HG02623 (cell line): ENCODE measurements around the gene GPR78.

Source experiments
- ATAC-seq: cut with Tn5 transposase; IDR thresholded peaks from one replicate; pipeline ENCODE4 v1.9.1; 2021; ENCODE audit warnings: moderate library complexity; ENCODE audit not compliant: unreplicated experiment

Gene GPR78

GRCh38 chr4:8546766-8547107 lies 33.5 kb upstream of the GPR78 start:
- no peak for ATAC-seq

DNA sequence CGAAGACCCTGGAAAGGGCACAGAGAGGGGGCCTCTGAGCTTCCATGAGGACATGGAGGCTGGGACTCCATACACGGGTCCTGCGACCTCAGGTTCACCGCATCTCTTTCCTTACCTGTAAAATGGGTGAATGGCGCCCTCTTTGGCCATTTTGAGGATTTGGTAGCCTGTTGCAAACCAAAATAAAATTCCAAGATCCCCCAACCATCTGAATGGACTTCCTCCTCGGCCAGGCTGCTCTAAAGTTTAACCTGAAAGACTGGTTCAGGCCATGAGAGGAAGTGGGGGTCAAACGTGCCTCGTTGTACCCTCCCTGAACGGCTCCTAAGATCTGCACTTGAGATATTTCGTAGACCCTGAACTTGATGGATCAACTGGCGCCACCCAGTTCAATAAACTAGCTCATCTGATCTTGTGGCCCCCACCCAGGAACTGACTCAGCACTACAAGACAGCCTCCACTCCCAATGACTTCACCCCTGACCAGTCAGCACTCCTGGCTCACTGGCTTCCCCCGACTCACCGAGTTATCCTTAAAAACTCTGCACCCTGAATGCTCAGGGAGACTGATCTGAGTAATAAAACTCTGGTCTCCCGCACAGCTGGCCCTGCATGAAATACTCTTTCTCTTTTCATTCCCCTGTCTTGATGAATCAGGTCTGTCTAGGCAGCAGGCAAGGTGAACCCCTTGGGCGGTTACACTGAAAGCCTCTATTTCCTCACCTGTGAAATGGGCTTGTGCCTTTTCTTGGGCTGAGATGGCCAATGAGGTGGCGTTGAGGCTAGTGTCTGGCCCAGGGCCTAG lies 32.9 kb upstream of the GPR78 start:
- ATAC-seq, result no peak

GRCh38 chr4:8547912-8548730 lies 32.1 kb upstream of the GPR78 start:
- no peak for ATAC-seq

GRCh38 chr4:8548731-8549351 lies 31.4 kb upstream of the GPR78 start:
- no peak for ATAC-seq

- ATAC-seq, result no peak
Observed at GRCh38 chr4:8549352-8549931, 30.8 kb upstream of the GPR78 start.

DNA sequence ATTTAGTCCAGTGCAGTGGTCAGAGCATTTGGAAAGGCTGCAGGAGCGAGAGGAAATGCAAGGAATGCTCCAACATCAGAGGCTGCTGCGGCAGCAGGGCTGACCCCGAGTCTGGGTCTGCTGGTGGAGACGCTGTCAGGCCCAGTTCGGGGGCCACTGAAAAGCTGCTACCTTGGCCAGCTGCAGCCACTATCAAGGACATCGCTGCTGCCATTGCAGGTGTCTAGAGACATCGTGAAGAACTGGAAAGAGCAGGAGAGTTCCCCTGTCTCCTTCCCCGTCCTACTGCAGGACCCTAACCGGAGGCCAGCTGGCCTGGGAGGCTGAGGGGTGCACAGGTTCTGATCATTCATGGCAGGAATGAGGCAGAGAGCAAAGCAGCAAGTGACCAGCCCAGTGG lies 29.5 kb upstream of the GPR78 start:
- ATAC-seq, result no peak

- ATAC-seq, result no peak
Observed at GRCh38 chr4:8552024-8552423, 28.2 kb upstream of the GPR78 start.

DNA sequence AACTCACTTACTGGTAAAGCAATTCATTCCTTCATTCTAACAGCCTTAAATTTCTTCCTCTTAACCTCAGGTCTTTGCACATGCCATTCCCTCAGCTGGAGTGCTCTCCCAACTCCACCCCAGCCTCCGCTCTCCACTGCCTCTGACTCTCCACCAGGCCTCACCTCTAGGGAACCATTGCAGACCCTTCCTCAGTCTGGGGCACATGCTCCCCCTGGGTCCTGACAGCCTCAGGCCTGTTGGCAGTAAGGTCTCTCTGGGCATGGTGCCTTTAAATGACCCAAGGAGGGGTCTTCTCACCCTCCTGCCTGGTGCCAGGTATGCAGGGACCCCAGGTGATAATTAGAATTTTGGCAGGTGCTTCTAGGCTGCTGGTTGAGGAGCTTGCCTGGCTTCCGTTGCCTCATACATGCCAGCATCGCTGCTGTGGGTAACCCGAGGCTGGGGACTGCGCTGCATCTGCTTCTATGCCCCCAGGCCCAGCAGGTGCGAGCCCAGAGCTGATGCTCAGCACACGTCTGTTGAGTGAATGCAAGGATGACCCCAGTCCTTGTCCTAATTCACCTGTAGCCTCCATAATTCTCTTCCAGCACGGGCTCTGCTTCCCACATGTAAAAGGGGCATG lies 27.5 kb upstream of the GPR78 start:
- no peak for ATAC-seq

DNA sequence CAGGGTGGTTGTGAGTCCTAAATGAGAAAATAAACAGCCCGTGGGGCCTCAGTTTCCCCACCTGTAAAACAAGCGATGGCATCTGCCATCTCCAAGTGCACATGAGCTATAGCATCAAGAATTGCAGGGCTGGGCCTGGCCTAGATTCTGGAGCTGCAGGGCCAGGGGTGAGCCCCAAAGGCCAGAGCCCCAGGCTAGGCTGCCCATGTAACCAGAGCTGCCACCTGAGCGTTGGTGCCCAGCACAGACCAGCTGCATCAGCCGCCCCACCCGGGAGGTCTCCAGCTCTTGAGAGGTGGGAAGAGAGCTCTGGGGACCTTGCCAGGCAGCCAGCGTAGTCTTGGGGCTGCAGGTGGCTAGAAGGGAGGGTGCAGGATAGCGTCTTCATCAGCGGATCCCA lies 27.0 kb upstream of the GPR78 start:
- no peak for ATAC-seq

GRCh38 chr4:8553991-8554405 lies 26.2 kb upstream of the GPR78 start:
- no peak for ATAC-seq

DNA sequence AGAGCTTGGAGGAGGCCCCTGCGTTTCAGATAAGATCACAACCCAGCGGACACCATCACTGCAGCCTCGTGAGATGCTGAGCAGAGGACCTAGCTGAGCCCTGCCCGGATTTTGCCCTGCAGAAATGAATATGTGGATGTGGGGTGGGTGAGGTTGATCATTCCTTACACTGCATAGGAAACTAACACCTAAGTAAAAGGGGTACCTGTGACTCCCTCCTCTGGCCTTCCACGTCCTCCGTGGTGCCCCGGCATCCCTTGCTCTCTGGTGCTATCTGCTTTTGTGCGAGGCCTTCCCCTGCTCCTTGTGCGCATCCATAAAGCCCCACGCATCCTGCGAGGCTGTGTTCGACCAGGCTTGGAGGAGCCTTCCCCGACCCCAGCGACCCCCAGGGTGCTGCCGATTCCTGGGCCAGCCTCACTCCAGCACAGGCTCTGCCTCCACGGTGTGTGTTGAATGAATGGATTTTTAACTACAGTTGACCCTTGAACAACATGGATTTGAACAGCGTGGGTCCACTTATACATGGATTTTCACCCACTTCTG lies 25.6 kb upstream of the GPR78 start:
- no peak for ATAC-seq

DNA sequence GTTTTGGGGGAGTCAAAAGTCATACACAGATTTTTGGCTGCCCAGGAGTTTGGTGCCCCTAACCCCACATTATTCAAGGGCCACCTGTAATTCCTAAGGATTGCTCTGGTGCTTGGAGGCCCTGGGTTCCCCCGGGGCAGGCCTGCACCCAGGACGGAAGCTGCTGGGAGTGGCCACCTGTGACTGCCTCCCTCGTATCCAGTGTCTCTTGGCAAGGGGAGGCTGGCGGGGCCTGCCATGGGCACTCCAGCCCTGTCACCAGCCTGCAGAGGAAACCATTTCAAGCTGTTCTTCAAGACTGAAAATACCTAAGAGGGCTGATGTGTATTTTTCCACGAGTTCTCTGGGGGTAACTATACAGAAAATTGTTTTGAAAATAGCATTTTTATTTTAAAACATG lies 24.5 kb upstream of the GPR78 start:
- no peak for ATAC-seq

- ATAC-seq, result no peak
Observed at GRCh38 chr4:8556341-8557150, 23.6 kb upstream of the GPR78 start.

DNA sequence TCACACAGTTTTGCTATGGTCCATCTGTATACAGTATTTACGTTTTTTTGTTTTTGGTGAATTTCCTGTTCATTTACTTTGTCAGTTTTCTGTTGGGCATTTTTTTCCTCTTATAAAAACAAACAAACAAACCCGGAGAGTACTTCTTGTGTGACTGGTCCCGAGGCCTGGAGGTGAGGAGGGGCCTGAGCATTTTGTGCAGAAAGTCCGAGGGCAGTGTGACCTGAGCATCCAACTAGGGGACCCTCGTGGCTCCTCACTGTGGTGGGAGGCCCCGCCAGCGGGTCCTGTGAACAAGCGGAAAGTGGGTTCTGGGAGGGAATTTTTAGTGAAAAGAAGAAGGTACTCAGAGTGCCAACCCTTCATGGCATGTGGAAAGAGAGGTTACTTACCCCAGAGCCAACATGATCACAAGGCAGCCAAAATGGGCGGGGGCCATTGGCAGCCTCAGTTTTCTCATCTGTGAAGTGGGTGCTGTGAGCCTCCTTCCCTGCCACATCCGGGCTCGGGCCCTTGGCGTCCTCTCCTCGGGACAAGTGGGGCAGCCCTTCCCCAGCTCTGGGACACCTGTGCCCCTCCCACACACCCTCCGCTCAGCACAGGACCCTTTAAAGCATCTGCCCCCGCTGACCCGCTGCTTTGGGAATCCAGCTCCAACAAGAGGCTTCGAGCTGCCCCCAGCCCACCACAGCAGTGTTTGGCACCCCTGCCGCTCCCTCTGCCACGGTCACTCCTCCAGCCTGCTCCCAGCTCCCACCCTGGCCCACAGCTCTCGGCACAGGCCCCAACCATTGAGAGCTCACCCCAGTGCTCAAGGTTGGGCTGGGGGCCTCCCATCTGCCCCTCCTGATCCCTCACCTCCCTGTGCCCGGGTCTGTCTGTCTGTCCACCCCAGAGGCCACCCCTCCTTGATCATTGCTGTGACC lies 22.8 kb upstream of the GPR78 start:
- ATAC-seq, result no peak

- ATAC-seq, result no peak
Observed at GRCh38 chr4:8558080-8558960, 21.9 kb upstream of the GPR78 start.

DNA sequence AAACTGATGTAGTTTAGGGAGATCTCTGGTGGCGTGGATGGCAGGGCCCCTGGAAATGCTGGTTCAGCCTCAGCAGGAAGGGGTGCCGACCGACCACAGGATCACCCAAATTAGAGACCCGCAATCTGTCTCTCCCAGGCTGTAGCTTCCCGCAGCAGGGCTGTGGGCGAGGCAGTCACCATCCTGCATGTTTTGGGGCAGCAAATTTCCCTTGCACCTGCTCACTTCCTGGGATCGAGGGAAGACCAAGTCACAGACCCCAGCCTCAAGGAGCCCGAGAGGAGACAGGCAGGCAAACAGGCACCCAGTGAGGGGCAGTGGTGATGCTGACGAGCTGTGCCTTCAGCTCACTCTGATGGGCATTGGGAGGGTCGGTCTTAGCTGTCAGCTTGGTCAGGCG lies 21.2 kb upstream of the GPR78 start:
- no peak for ATAC-seq

DNA sequence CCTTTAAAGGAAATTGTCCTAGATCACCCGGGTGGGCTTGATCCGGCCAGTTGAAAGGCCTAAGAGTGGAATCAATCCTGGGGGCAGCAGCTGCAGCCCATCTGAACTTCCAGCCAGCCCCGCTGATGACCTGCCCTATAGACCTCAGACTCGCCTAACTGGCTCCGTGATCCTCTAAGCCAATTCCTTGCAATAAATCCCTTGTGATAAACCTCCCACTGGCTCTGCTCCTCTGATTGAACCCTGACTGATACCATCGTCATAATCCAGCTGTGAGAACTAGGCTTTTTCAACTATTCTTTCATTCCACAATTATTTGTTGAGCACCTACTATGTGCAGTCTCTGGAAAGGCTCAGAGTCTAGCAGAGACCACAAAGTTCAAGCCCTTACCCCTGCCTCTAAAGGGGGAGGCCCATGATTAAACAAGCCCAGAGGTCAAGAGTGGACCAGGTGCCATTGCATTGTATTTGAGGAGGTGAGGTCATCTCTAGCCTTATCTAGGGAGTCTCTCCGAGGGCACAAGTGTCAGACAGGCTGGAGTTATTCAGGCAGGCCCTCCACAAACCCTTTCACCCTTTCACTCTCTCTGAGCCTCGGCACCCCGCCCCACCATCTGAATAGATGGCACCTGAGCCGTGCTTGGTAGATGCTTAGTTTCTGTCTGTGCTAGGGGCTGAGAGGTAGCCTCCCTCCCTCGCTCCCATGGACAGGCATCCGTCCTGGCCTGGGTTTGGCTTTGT lies 20.5 kb upstream of the GPR78 start:
- ATAC-seq, result no peak
